22Rv1 (cell line): ENCODE measurements around the gene CAPN12.

Experiments used
- ZFX ChIP-seq: fragments of 450-650 bp; IDR thresholded peaks from 2 replicates; pipeline ENCODE4 v1.6.1; 2017; ENCODE audit warnings: antibody characterized with exemption, borderline replicate concordance
- TF ChIP-seq, protein P1 (sequence below): fragments of 450-650 bp; IDR thresholded peaks from 2 replicates; pipeline ENCODE4 v1.5.1; 2017; ENCODE audit warnings: mild to moderate bottlenecking

DNA sequence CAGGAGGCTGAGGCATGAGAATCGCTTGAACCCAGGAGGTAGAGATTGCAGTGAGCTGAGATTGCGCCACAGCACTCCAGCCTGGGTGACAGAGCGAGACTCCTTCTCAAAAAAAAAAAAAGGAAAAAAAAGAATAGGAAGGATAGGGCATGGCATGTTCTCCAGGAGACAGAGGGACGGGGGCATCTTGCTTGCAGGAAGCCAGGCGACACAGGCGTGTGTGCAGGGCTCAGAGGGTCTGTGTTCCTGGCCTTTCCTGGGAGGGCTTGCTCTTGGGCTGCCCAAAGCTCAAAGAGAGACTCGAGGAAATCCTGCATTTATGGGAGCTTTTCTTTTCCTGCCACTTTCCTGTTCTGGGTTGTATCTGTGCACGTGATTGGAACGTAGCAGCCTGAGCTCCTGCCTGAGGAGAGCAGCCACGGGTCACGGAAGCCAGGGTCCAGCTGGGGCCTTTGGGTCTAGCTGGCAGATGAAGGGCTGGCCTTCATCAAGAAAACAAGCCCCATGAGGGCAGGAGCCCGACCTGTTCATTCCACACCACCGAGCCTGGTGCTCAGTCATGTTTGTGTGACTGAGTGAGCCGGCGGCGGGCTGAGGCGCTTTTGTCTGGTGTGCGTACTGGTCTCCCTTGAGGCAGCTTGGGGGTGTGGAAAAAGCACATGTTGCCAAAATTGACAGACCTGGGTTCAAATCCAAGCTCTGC is 44.5 kb downstream of the CAPN12 start:
- TF ChIP-seq, protein P1, sequence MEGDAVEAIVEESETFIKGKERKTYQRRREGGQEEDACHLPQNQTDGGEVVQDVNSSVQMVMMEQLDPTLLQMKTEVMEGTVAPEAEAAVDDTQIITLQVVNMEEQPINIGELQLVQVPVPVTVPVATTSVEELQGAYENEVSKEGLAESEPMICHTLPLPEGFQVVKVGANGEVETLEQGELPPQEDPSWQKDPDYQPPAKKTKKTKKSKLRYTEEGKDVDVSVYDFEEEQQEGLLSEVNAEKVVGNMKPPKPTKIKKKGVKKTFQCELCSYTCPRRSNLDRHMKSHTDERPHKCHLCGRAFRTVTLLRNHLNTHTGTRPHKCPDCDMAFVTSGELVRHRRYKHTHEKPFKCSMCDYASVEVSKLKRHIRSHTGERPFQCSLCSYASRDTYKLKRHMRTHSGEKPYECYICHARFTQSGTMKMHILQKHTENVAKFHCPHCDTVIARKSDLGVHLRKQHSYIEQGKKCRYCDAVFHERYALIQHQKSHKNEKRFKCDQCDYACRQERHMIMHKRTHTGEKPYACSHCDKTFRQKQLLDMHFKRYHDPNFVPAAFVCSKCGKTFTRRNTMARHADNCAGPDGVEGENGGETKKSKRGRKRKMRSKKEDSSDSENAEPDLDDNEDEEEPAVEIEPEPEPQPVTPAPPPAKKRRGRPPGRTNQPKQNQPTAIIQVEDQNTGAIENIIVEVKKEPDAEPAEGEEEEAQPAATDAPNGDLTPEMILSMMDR, result no peak
- TF ChIP-seq ZFX, result no peak
